ENCODE data around the gene FCRL5.

Gene FCRL5

DNA sequence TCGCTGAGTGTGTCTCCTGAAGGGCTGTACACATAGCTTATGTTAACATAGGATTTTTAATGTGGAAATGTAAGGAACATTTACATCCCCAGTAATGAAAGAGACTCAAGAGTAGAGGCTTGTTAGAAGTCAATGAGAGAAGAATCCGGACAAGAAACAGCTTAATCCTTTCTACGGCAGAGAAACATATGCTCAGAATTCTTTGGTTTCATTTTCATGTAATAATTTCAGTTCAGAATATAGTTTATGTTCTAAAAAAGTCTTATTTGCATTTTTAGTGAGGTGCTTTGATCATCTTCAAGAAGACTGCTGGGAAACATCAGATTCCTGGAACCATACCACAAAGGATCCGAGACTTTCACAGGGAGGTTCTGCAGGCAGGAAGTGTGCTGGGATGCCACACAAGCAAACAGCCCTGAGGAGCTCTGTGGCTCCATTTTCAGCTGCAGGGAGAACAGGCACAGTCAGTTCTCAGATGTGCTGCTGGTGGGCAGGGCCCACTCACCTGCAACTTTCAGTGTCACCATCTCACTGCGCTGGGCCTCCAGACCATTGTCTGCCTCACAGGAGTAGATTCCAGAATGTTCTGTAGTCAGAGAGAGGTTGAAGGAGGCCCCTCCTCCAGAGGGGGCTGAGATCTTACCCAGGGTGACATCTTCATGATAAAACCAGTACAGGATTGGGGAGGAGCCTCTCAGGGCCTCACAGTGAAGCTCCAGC is 28.4 kb downstream of the FCRL5 start:
- DNase-seq (ENCODE audit: low spot score), result no peak

- no peak for DNase-seq (ENCODE audit: low spot score)
Measured at GRCh38 chr1:157521056-157521455, 31.3 kb downstream of the FCRL5 start.

- no peak for DNase-seq (ENCODE audit: low spot score)
Measured at GRCh38 chr1:157520386-157520935, 31.9 kb downstream of the FCRL5 start.

DNA sequence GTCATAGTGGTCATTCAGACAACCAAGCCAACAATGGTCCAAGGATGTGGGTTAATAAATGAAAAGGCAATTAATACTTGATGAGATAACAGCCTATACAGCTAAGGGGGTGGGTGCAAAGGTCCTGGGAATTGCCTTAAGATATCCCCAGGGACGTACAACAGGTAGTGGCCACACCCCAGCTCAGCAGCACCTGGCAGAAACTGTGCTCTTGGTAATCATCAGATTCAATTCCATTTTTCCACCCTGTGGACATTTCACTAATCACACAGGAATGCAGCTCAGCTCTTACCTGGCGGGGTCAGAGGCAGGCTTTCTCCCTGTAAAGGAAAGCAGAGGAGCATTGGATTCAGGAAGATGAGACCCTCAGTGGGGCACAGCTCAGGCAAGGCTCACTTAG is 32.9 kb downstream of the FCRL5 start:
- no peak for DNase-seq (ENCODE audit: low spot score)

DNA sequence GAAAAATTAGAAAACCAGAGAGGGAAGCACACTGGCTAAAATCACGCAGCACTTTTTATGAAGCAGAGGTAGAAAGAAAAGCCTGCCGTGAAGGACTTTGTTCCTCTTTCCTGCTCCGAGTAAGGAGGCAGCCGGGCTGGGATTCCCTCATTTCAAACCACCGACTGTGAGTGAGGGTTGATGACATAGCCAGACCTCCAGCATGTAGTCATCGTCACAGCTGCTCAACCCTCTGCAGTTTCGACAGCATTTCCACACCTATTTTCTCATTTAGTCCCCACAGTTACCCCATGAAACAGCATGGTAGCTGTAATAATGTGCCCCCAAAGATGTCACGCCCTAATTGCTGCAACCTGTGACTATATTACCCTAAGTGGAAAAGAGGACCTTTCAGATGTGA is 35.3 kb downstream of the FCRL5 start:
- DNase-seq (ENCODE audit: low spot score), result no peak

GRCh38 chr1:157515709-157516108 is 36.6 kb downstream of the FCRL5 start:
- DNase-seq (ENCODE audit: low spot score), result no peak

DNA sequence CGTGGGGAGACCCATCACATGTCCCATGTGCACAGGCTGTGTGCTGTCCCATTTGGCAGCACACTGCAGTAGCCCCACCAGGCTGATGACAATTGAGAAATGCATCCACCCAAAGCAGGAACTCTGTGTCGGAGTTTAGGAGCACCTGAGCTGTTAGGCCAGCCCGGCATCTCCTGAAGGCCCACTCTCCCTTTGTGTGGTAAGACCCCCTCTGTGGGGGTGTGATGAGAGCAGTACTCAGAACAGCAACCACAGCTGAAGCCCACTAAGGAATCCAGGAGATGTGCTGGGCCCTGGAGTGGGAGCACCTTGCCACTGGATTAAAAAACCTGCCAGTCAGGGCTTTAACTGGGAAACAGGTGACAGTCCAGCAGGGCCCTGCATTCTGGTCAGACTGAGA is 37.2 kb downstream of the FCRL5 start:
- DNase-seq (ENCODE audit: low spot score), result no peak

GRCh38 chr1:157512036-157512969 is 40.0 kb downstream of the FCRL5 start:
- no peak for DNase-seq (ENCODE audit: low spot score)

GRCh38 chr1:157509546-157510232 is 42.6 kb downstream of the FCRL5 start:
- DNase-seq (ENCODE audit: low spot score), result no peak

DNA sequence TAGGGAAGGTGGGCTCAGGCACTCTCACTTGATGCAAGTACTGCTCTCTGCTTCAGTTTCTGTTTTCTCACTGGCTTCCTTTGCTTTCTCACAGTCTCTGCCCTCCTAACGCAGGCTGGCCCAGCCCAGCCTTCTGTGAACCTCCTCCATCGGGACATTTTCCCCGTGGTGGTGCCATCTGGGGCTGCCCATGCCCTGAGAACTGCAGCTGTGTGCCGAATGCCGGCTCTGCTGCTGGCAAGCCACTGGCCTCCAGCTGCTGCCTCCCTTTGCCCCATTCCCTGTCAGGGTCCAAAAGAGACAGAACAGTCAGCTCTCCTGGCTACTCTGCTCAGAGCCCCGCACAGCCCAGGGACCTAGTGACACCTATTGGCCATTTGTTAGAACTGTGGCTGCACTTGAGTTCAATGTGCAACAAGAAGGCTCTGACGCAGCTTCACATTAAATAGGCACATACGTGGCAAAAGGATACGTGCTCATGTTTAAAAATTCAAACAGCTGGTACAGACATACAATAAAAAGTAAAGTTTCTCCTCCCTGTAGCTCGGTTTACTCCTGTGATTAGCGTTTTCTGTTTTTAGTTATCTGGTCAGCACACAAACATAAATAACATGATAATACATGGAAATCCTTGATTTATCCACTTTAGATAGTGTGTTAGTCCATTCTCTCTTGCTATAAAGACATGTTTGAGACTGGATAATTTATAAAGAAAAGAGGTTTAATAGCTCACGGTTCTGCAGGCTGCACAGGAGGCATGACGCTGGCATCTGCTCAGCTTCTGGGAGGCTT is 46.6 kb downstream of the FCRL5 start:
- peak; percentile 69 for DNase-seq (ENCODE audit: low spot score)

- DNase-seq (ENCODE audit: low spot score), result no peak
Measured at GRCh38 chr1:157504646-157505045, 47.7 kb downstream of the FCRL5 start.

GRCh38 chr1:157499521-157499920 is 52.8 kb downstream of the FCRL5 start:
- DNase-seq (ENCODE audit: low spot score), result no peak

DNA sequence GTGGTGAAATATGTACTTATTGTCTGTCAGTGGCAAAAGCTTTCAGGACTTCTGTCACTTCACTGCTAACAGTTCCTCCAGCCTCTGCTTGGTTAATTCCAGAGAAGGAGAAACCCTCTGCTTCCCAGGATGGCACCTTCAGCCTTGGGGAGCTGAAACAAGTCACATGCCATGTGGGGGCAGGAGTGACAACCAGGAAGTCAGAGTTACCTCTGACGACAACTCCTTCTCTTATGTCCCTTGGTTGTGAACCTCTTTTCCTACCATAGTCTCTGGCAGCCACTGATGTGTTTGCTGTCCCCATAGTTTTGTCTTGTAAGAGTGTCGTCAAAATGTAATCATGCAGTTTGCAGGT is 53.6 kb downstream of the FCRL5 start:
- no peak for DNase-seq (ENCODE audit: low spot score)

DNA sequence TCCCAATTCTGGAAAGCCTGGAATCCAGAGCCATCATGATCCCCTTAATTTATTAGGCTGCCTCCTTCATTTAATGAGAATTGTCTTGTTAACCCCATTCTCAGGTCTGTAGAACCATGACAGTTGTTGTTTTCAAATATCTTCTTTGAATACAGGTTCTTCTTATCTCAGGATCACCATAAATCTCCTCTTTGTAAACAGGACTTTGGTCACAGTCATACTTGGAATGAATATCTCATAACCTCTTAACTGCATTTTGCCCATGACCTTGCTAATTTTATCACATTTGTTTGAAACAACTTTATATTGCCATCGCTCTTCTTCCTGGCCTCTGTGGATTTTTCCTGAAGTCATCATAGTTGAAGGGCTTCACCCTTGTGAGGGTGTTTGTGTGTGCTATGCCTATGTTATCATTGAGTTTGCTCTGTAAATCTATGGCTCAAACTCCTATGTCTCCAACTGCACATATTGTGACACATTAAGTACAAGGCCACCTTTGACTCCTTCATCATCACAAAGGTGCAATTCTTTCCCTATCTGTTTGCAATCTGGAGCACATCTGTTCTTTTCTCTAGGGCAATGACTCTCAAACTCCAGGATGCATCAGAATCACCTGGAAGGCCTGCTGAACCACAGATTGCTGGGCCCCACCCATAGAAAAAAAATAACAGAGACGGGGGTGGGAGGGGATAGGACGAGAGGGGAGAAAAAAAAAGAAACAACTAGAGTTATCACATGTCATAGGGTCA is 54.2 kb downstream of the FCRL5 start:
- DNase-seq (ENCODE audit: low spot score), result no peak

DNA sequence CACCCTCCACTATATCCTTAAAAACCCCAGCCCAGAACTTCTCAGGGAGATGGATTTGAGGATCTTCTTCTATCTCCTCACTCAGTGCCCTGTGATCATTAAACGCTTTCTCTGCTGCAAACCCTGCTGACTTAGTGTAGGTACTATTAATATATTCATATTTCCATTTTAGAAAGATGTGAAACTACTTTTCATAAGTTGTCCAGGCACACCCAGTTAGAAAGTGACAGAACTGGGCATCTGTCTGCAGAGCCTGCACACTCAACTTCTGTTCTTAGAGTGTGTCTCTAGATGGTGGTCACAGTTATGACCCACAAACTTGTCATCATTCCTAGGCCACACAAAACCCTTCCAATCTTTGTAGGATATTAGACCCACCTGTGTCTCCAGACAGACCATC is 55.0 kb downstream of the FCRL5 start:
- DNase-seq (ENCODE audit: low spot score), result no peak

DNA sequence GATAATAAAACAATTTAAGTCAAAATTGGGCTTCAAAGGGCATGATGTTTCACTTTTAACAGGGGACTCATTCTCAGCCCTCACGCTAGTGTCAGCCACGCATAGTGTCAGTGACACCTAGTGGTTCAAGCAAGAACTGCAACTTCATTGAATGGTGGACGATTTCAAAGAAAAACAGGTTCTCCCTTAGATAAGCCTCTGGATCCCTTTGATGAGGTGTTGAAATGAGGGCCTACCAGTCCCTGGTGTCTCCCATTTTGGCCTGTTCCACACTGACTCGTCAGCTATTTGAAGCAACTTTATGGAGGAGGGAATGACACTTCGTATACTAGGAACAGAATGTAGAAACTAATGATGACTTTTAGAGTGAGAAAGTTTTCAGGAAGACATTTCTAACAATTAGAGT is 56.2 kb downstream of the FCRL5 start:
- DNase-seq (ENCODE audit: low spot score), result peak; percentile 43

- DNase-seq (ENCODE audit: low spot score), result no peak
Measured at GRCh38 chr1:157495285-157495684, 57.0 kb downstream of the FCRL5 start.

DNA sequence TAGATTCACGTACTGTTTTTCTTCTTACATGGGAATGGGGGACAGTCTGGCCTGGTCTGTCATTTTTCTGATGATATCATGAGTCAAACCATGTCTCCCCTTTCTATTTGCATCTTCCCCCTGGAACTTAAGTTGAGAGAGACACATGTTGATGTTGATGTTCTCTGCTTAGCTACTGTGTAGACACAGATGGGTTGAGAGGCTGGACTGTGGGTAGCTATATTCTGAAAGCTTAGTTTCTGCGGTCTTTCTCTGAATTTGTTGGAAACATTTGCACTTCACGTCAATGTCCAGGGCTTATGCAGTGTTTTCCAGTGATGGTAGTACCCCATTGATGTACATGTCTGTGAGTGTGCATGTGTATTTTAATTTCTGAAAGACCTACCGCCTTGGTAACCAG is 58.2 kb downstream of the FCRL5 start:
- no peak for DNase-seq (ENCODE audit: low spot score)

- DNase-seq (ENCODE audit: low spot score), result peak; percentile 14
Measured at GRCh38 chr1:157490467-157491165, 61.7 kb downstream of the FCRL5 start.

DNA sequence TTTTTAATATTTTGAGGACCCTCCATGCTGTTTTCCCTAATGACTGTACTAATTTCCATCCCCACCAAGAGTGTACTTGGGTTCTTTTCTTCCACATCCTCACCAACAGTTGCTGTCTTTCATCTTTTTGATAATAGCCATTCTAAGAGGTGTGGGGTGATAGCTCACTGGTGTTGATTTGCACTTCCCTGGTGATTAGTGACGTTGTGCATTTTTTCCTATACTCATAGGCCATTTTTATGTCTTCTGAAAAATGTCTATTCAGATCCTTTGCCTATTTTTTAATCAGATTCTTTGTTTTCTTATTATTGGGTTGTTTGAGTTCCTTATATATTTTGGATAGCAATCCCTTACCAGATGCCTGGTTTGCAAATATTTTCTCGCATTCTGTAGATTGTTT is 64.2 kb downstream of the FCRL5 start:
- DNase-seq (ENCODE audit: low spot score), result no peak
